ENCODE data around the gene LANCL2.
"Not testable (repeated sequence)": the region's sequence is repeated elsewhere in the genome, so short reads cannot be mapped to it uniquely, and the experiment has no call there.

DNA sequence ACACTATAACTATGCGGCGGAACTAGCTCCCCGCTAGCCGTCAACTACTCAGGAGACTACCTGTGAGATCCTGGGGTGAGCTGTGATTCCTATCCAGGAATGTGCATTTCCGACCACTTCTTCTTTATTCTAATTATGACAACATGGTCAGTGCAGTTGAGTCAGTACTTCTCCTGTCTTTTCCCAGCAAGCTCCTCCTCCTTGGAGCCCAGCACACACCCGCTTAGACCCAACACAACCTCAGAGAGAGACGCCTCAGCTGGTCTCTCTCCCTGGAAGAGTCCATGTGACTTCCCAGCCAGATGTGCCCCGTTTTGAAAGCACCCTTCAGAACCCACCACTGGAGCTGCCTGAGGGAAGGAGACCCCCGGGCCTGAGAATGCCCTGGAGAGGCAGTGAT is 106.5 kb downstream of the LANCL2 start:
- TF ChIP-seq, protein P1, sequence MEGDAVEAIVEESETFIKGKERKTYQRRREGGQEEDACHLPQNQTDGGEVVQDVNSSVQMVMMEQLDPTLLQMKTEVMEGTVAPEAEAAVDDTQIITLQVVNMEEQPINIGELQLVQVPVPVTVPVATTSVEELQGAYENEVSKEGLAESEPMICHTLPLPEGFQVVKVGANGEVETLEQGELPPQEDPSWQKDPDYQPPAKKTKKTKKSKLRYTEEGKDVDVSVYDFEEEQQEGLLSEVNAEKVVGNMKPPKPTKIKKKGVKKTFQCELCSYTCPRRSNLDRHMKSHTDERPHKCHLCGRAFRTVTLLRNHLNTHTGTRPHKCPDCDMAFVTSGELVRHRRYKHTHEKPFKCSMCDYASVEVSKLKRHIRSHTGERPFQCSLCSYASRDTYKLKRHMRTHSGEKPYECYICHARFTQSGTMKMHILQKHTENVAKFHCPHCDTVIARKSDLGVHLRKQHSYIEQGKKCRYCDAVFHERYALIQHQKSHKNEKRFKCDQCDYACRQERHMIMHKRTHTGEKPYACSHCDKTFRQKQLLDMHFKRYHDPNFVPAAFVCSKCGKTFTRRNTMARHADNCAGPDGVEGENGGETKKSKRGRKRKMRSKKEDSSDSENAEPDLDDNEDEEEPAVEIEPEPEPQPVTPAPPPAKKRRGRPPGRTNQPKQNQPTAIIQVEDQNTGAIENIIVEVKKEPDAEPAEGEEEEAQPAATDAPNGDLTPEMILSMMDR (IDR thresholded peaks at IDR 0.05) = not testable (repeated sequence)
- TF ChIP-seq POLR2A, EP300 (IDR thresholded peaks at IDR 0.05): not testable (repeated sequence)
